Dermis blood vessel endothelial cell (primary cell): Measurements from ENCODE around the gene PNPLA7. TPM values are rescaled to one million over a fixed set of nuclear protein-coding genes. Genes with fewer than 3 reads are reported as not detected.
"Not testable (repeated sequence)": the region's sequence is repeated elsewhere in the genome, so short reads cannot be mapped to it uniquely, and the experiment has no call there.

ENCODE experiments used
- DNase-seq: peaks from one replicate; pipeline ENCODE4 v3.0.0; 2010
- total RNA-seq: library from RNA; depleted of rRNA; stranded (reverse); fragments of >200 nt; gene quantifications from 2 replicates; pipeline ENCODE4 v1.2.3, GENCODE V29; 2014

The PNPLA7 gene
- total RNA-seq, 1 donor from 2014 or later = 1.7 TPM

DNA sequence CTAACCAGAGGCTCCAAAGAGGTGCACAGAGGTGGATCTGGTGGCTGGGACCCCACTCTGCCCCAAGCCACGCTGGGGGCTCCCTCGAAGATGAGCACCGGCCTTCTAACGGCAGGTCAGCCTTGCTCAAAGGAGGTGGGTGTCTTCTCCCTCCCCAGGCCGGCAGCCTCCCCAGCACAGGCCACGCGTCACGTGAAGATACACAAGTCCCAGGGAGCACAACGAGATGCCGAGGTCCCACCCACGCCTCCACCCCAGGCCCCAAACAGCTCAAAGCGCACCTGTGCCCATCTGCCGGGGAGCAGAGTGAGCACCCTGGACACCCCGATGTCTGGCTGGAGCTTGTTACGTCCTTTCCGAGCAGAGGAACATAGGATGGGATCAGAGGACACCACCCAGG lies 12.1 kb downstream of the PNPLA7 start:
- DNase-seq = no peak

DNA sequence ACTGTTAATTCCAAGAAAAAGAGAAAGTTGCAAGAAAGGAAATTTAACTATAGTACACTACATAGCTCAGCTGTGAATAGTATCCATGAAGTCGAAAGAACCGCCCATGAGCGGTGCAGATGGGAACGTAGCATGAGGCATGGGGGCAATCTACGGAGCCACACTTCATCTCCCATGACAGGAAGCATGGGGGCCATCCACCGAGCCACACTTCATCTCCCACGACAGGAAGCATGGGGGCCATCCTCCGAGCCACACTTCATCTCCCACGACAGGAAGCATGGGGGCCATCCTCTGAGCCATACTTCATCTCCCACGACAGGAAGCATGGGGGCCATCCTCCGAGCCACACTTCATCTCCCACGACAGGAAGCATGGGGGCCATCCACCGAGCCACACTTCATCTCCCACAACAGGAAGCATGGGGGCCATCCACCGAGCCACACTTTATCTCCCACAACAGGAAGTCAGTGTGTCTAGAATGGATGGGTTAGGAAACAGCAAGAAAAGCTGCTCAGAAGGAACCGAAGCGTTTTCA lies 13.5 kb downstream of the PNPLA7 start:
- DNase-seq = not testable (repeated sequence)

DNA sequence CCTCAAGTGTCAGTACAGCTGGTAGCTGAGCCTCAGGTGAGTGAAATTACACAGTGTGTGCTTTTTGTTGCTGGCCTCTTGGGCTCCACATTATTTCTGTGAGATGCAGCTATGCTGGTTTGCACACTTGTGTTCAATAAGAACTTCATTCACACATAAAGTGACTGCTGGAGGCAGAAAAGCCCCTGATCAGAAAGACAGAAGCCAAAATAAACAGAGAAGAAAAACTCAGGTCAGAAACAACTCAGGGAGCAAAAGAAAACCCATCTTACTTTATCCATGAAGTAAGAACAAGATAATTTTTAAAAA lies 15.1 kb downstream of the PNPLA7 start:
- DNase-seq = no peak

DNA sequence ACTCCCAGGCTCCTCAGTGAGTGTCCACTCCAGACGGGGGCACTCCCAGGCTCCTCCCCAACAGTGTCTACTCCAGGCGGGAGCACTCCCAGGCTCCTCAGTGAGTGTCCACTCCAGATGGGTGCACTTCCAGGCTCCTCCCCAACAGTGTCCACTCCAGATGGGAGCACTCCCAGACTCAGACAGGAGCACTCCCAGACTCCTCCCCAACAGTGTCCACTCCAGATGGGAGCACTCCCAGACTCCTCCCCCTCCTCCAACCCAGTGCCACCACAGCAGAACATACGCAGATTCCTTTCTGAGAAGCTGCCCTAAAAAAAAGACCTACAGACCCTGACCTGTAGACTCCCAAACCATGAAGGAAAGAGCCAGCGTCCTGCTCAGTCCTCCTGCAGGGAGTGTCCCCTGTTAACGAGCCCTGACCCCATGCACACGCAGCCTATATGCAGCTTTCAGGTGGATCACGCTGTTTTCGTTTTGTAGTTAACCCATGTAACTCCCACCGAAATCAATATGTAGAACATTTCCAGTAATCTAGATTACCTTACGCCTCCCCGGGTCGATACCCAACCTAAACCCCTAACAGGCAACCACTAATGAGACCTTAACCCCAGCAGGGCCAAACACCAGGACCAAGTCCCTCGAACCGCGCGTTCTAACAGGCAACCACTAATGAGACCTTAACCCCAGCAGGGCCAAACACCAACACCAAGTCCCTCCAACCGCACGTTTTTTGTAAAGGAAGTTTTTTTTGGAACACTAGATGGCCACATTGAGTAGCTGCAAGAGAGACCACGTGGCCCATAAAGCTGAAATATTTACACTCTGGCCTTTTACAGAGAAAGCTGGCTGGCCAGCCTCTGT lies 15.7 kb downstream of the PNPLA7 start:
- peak; percentile 74 for DNase-seq

DNA sequence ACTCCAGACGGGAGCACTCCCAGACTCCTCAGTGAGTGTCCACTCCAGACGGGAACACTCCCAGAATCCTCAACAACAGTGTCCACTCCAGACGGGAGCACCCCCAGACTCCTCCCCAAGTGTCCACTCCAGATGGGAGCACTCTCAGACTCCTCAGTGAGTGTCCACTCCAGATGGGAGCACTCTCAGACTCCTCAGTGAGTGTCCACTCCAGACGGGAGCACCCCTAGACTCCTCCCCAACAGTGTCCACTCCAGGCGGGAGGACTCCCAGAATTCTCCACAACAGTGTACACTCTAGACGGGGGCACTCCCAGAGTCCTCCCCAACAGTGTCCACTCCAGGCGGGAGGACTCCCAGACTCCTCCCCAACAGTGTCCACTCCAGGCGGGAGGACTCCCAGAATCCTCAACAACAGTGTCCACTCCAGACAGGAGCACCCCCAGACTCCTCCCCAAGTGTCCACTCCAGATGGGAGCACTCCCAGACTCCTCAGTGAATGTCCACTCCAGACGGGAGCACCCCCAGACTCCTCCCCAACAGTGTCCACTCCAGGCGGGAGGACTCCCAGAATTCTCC lies 17.2 kb downstream of the PNPLA7 start:
- not testable (repeated sequence) for DNase-seq

DNA sequence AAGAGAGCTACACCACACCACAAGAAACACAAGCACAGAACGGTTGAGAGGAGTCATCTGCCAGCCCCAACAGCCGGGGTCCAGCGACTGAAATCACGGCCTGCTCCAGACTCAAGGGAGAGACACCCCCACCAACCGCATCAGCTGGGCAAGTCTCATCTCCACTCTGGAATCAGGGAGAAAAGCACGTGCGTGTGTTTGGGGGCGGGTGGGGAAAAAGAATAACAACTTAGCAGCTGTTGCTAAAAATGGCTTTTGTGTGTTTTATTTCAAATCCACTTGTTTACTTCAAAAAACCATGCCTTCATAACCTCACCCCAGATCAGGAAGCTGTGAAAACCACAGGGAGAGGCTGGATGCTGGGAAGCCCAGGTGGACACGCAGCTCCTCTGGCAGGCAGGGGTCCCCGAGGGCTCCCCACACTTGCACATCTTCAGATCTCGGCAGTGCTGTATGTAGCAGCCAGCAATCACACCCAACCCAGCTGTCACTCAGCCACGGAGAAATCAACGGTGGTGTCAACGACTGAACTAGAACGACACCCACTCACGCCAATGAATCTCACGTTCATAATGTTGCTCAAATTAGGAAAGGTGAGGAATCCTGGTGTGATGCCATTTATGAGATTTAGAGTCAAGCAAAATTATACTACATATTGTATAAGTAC lies 19.0 kb downstream of the PNPLA7 start:
- no peak for DNase-seq

DNA sequence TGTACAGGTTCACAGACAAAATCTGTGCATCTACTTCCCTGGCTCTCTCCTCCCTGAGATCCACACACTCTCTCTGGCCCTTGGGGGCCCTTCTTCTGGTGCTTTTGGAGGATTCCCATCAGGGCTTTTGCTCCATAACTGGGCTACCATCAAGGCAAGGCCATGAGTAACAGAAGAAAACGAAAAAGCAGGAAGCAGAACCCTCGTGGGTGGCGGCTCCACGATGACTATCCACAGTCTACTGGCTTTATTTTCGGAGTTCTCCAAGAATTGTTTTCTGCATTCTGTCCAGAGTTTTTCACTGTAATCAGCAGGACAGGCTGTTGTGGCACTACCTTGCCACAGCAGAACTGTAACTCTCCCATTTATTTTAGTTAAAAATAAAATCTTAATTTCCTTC lies 19.9 kb downstream of the PNPLA7 start:
- no peak for DNase-seq

DNA sequence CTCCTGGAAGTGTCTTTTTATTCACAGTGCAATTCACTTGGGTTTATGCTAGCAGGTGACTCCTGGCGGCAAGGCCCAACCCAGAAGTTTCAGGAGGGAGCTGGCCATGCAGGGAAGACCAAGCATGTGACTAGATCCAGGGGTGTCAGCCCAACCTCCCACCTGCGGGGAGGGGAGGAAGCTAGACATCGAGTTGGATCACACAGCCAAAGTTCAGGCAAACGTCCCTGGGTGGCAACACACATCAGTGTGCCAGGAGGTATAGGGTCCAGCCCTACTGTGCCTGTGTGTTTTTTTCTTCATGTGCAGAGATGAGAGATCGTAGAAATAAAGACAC lies 25.3 kb downstream of the PNPLA7 start:
- DNase-seq = no peak

DNA sequence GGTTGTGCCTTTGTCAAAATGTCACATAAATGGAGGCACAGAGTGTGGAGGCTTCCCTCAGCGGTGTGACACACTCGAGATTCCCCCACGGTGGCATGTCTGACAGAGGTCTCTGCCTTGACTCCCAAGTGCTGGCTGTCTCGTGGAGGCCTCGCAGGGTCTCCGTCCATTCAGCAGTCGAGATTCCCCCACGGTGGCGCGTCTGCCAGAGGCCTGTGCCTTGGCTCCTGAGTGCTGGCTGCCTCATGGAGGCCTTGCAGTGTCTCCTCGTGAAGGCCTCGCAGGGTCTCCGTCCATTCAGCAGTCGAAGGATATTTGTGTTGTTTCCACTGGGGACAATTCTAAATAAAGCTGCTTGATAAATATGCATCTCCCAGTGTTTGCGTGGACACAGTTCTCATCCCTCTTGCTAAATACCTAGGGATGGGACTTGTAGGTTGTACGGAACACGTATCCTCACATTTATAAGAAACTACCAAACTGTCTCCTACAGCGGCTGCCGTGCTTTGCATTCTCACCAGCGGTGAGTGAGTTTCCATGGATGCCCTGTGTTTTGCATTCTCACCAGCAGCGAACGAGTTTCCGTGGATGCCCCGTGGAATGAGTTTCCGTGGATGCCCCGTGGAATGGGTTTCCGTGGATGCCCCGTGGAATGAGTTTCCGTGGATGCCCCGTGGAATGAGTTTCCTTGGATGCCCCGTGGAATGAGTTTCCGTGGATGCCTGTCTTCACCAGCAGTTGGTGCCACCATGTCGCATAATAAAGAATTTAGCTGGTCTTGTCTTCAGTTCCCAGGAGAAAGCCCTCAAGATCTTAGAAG lies 25.8 kb downstream of the PNPLA7 start:
- DNase-seq = no peak

DNA sequence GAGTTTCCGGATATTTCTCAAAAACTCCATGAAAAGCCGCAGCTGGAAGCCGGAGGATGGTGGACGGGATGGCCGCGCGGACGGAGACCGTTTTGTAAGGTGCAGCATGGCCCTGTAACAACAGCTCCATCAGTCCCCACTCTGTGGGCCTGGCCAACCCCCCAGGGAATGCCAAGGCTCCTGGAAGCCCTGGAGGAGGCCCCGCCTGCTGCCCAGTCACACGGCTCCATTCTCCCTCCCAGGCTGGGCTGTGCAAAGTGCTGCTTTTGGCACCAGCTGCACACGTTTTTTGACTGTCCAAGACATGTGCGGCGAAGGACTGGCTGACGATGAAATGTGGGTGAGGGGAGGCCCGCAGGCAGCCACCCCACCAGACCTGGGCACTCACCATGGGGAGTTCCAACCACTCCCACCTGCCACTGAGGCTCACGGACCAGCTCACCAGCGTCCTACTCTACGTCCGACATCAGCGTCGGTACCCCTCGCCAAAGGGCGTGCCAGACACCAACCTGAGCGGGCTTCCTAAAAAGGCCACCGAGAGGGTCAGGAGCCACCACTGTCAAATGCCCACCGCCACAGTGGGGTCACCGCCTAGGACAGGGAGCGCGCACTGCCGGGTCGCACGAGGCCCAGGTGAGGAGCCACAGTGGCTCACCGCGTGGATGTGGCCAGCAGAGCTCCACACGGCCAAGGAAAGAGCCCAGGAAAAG lies 27.3 kb downstream of the PNPLA7 start:
- no peak for DNase-seq

DNA sequence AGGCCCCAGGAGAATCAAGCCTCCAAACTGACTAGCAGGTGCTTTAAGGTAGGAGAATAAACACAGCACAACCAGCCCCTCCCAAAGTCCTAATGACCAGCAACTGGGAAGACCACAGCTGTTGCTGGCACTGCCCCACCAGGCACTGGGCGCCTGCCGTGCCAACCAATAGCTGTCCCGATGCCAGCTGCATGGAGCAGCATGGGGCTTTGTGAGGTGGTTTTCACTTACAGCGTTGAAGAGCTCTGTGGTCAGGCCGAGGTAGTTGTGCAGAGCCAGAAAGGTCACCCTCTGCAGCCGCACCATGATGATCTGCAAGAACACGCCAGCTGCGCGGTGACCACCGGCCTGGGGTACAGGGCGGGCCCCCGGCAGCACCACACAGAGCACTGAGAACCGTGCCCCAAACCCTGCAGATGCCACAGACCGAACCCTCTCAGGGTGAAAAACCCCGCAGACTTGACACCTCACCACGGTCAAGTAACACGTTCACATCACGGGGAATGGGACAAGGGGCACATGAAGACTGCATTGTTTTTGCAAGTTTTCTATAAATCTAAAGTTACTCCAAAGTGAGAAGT lies 28.7 kb downstream of the PNPLA7 start:
- no peak for DNase-seq

DNA sequence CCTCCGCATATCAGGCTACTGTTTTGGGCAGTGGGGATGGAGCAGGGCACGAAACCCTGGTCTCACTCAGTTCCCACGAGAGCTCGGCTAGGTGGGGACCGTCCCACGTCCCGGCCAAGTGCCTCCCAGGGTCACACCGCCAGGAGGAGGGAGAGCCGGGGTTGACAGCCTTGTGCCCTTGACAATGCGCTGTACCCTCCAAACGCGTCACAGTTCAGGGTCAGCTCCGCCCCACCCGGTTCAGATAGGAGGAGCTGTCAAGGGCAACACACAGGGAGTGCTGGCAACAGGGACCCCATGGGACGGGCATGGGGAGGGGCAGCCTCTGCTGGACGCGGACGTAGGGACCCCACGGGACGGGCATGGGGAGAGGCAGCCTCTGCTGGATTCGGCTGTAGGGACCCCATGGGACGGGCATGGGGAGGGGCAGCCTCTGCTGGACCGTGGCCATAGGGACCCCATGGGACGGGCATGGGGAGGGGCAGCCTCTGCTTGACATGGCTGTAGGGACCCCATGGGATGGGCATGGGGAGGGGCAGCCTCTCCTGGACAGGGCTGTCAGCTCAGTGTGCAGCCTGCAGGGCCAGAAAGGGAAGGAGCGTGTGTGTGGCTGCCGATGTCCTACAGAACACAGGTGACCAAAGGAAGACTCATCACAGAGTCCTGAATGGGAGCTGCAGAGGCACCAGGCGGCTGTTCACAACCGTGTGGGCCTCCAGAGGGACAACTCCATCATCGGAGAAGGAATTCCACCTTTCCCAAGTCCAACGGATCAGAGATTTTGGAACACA lies 29.4 kb downstream of the PNPLA7 start:
- no peak for DNase-seq

DNA sequence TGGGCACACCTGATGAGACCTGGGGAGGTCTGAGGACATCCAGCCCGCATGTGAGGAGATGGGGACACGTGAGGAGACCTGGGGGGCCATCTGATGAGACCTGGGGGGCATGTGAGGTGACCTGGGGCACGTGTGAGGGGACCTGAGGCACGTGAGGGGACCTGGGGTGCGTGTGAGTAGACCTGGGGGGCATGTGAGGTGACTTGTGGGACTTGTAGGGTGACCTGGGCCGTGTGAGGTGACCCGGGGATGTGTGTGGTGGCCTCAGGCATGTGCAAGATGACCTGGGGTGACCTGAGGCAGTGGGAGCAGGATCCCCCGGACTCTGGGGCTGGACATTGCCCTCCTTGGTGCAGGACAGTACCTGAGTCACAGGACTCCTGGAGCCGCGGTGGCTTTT lies 30.6 kb downstream of the PNPLA7 start:
- no peak for DNase-seq

DNA sequence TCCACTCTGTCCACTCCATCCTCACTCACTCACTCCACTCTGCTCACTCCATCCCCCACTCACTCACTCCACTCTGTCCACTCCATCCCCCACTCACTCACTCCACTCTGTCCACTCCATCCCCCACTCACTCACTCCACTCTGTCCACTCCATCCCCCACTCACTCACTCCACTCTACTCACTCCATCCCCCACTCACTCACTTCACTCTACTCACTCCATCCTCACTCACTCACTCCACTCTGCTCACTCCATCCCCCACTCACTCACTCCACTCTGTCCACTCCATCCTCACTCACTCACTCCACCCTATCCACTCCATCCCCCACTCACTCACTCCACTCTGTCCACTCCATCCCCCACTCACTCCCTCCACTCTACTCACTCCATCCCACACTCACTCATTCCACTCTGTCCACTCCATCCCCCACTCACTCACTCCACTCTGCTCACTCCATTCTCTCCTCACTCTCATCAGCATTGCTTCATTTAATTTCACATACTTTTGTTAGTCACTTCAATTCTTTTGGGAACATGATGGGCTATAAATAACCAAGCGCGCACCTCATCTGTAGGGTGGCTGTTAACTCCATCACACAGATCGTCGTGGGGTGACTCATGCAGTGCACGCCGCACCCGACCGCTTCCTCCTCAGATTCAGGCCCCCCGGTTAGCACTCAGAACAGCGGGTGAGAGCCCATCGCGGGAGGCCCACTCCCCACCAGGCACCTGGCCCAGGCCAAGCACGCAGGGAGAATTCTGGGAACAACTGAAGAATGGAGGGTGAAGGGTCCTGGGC lies 31.3 kb downstream of the PNPLA7 start:
- not testable (repeated sequence) for DNase-seq

DNA sequence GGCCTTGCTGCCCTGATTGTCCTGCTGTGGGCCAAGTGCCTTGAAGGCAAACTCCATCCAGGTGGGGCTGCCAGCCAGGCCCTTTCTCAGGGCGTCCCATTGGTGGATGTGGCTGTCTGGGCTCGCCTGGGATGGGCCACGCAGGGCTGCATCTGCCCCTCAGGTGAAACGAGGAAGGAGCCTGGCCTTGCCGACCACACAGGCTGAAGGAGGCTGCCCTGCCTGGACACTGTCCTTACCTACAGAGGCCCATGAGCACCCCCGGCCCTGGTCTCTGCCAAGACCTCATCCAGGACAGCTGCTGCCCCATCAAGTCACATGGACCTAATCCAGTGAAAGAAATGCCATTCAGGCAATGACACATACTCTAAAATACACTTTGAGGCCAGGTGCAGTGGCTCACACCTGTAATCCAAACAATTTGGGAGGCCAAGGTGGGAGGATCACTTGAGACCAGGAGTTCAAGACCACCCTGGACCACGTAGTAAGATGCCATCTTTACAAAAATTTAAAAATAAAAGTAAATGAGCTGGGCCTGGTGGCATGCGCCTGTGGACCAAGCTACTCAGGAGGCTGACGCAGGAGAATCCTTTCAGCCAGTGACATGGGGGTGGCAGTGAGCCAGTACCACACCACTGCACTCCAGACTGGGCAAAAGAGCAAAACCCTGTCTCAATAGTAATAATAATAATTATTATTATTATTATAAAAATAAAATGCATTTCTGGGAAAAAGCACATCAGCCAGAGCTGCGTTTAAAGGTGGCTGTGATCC lies 33.9 kb downstream of the PNPLA7 start:
- DNase-seq = no peak

DNA sequence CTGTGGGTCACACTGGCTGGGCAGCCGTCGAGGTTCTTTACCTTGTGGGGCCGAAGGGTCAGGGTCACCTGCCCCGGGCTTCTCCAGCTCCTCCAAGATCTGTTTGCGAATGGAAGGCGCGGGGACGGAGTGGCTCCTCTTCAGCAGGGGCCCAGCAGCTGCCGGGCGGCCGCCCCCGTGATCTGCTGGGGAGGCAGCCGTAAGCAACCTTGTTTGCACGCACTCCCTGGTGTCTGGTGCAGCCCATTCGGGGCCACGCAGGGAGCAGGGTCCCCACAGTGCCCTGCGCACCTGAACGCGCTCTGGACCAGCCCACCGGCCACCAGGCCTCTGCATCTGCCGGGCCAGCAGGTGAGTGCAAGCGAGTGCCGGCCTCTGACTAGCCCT lies 34.9 kb downstream of the PNPLA7 start:
- DNase-seq = no peak

DNA sequence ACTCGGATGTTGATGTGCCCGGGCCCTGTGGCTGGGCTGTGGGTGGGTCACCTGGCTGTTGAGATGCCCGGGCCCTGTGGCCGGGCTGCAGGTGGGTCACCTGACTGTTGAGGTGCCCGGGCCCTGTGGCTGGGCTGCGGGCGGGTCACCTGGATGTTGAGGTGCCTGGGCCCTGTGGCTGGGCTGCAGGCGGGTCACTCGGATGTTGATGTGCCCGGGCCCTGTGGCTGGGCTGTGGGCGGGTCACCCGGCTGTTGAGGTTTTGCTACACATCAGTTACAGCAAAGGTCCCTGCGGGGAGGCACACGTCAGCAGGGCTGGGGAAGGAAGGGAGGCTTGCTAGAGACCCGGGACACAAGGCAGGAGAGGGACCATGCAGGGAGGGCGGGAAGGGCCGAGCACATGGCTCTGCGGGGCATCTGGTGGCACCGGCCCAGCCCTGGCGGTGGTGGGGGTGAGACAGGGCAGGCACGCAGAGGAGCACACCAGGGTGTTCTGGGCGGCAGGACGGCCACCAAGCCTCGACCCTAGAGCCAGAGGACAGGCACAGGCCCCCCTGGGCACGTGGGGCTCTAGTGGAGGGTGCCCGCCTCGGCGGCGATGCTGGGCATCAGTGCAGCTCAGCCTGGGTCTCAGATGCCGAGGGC lies 35.4 kb downstream of the PNPLA7 start:
- no peak for DNase-seq

DNA sequence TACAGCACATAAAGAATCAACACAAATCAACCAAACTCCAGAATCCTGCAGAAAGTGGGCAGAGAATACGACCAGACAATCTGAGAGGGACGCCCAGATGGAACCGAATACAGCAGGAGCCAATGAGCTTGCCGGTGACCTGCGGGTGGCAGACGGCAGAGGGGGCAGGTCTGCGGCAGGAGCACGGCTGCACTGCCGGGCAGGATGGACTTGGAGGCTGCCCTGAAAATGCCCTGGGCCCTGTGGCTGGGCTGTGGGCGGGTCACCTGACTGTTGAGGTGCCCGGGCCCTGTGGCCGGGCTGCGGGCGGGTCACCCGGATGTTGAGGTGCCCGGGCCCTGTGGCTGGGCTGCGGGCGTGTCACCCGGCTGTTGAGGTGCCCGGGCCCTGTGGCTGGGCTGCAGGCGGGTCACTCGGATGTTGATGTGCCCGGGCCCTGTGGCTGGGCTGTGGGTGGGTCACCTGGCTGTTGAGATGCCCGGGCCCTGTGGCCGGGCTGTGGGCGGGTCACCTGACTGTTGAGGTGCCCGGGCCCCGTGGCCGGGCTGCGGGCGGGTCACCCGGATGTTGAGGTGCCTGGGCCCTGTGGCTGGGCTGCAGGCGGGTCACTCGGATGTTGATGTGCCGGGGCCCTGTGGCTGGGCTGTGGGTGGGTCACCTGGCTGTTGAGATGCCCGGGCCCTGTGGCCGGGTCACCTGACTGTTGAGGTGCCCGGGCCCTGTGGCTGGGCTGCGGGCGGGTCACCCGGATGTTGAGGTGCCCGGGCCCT lies 36.2 kb downstream of the PNPLA7 start:
- DNase-seq = not testable (repeated sequence)
